ENCODE data around the gene ITPK1. TPM values are rescaled to one million over a fixed set of nuclear protein-coding genes. Genes with fewer than 3 reads are reported as not detected.

ITPK1 gene
- total and polyA plus RNA-seq, 2 donors (not counting 3 experiments of a cell fraction or from before 2014, with no cell fraction given), result 39.6 to 51.8 TPM

DNA sequence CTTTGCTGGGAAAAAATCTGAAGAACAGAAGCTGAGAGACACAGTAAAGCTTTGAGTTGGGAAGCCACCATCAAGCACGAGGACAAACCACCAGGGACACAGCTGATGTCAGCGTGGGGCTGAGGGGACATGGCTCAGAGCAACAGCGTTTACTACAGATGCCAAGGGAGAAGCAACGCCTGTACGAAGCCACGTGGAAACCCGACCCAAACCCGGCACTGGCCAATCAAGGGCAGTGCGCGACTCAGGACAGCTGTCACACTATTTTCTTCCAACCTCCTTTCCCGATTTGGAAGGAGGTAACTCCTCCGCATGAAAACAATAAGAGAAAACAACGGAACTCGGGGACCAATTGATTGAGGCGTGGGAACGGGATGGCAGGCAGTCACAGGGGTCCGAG is 213.0 kb downstream of the ITPK1 start:
- dilution Hi-C loops (cut with MboI; ENCODE audit: extremely low pct_ligation_motif_present, low sequenced_read_pairs) (no loop called here), intact Hi-C loops (cut with micrococcal nuclease) (no loop called here)
- ChIA-PET POLR2A (no interaction called here), CTCF (no interaction called here)
- DNase-seq (ENCODE audit: low read depth, low spot score) (no peak), FAIRE-seq (no peak)
- Histone ChIP-seq H3K4me2 (ENCODE audit: insufficient read depth, low read length) (no peak overlapping the region), H3K4me3 (replicated peaks in 1 of 3; ENCODE audit: insufficient read depth in 1 of 3, low read depth in 1 of 3, low read length in 3 of 3) (no peak overlapping the region), H3K27me3 (ENCODE audit: control insufficient read depth in 2 of 2, insufficient read depth in 2 of 2, low read length in 2 of 2) (peaks cover 0 to 16% of the 10 kb centered on the region in 2 experiments), H3K4me1 (ENCODE audit: control insufficient read depth, extremely low read depth, insufficient read depth, low read length) (no peaks in the 10 kb centered on the region), H3K36me3 (ENCODE audit: control insufficient read depth in 2 of 2, extremely low read depth in 1 of 2, insufficient read depth in 2 of 2, low read length in 2 of 2) (no peaks in the 10 kb centered on the region), H2AFZ (ENCODE audit: low read depth, low read length) (no peak overlapping the region), H3K79me2 (ENCODE audit: control insufficient read depth, insufficient read depth, low read length) (no peaks in the 10 kb centered on the region), H4K20me1 (replicated peaks; ENCODE audit: control insufficient read depth, extremely low read depth, insufficient read depth, low read length) (no peaks in the 10 kb centered on the region), H3K9me3 (replicated peaks; ENCODE audit: control insufficient read depth, insufficient read depth, low read length) (no peaks in the 10 kb centered on the region), H3K9ac (replicated peaks; ENCODE audit: extremely low read depth, insufficient read depth, low read length) (no peak overlapping the region), H3K27ac (ENCODE audit: insufficient read depth, low read depth, low read length) (no peak overlapping the region), H3K9me1 (replicated peaks; ENCODE audit: control insufficient read depth, extremely low read depth, insufficient read depth, low read length) (no peaks in the 10 kb centered on the region)
- BruUV-seq (replicated peaks), result no TSS peak
- no peak for TF ChIP-seq POLR2AphosphoS5 (IDR thresholded peaks at IDR 0.05; ENCODE audit: insufficient read depth, low read depth, low read length)
- no peak for TF ChIP-seq JUN (IDR thresholded peaks at IDR 0.05; ENCODE audit: borderline replicate concordance, insufficient read depth, insufficient read length, low read depth)
- TF ChIP-seq GATA2 (IDR thresholded peaks at IDR 0.05; ENCODE audit: insufficient read depth, insufficient read length, low read depth, low read length), result no peak
- TF ChIP-seq, protein P1, sequence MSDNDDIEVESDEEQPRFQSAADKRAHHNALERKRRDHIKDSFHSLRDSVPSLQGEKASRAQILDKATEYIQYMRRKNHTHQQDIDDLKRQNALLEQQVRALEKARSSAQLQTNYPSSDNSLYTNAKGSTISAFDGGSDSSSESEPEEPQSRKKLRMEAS (IDR thresholded peaks at IDR 0.05; ENCODE audit: insufficient read depth, insufficient read length), result no peak
- TF ChIP-seq EZH2 (IDR thresholded peaks at IDR 0.05; ENCODE audit: borderline replicate concordance, low read depth, low read length, severe bottlenecking), result no peak
- TF ChIP-seq POLR2A (IDR thresholded peaks at IDR 0.05; ENCODE audit: low read depth, low read length), result no peak
- TF ChIP-seq MYC (IDR thresholded peaks at IDR 0.05; ENCODE audit: low read depth, low read length), result no peak
- TF ChIP-seq, protein P2, sequence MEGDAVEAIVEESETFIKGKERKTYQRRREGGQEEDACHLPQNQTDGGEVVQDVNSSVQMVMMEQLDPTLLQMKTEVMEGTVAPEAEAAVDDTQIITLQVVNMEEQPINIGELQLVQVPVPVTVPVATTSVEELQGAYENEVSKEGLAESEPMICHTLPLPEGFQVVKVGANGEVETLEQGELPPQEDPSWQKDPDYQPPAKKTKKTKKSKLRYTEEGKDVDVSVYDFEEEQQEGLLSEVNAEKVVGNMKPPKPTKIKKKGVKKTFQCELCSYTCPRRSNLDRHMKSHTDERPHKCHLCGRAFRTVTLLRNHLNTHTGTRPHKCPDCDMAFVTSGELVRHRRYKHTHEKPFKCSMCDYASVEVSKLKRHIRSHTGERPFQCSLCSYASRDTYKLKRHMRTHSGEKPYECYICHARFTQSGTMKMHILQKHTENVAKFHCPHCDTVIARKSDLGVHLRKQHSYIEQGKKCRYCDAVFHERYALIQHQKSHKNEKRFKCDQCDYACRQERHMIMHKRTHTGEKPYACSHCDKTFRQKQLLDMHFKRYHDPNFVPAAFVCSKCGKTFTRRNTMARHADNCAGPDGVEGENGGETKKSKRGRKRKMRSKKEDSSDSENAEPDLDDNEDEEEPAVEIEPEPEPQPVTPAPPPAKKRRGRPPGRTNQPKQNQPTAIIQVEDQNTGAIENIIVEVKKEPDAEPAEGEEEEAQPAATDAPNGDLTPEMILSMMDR (IDR thresholded peaks at IDR 0.05; ENCODE audit: extremely low read depth in 1 of 2, insufficient read depth in 1 of 2, low read depth in 1 of 2, low read length in 2 of 2), result no peak
